Activated naive CD4-positive, alpha-beta T cell treated with anti-CD3 and anti-CD28 coated beads, Interleukin-2, amount 10 ng/mL, durations not matched to agents 7 days and 5 days (primary cell): ENCODE measurements around the gene LMF2.
A peak's percentile ranks its signal among the peaks of the same experiment; 100 is the strongest.

ENCODE experiments used
- CTCF ChIA-PET: fragments of 350-600 bp; sonication (Branson Sonifier 250); formaldehyde crosslinking; loops from one replicate; lab custom pipeline; 2021; ENCODE audit warnings: antibody characterized with exemption; lab: Charles Lee
- DNase-seq: peaks from one replicate; pipeline ENCODE4 v3.0.0-alpha.2; 2020
- H3K27ac Mint-ChIP-seq: one replicate; pipeline ENCODE4 v1.8.0; 2021; ENCODE audit warnings: mild to moderate bottlenecking, moderate library complexity, mixed read lengths
- H3K27me3 Mint-ChIP-seq: one replicate; pipeline ENCODE4 v1.8.0; 2021; ENCODE audit warnings: mild to moderate bottlenecking, mixed read lengths
- H3K36me3 Mint-ChIP-seq: one replicate; pipeline ENCODE4 v1.8.0; 2021; ENCODE audit warnings: mixed read lengths
- H3K4me1 Mint-ChIP-seq: one replicate; pipeline ENCODE4 v1.8.0; 2021; ENCODE audit warnings: mixed read lengths
- H3K4me3 Mint-ChIP-seq: one replicate; pipeline ENCODE4 v1.8.0; 2021; ENCODE audit warnings: mild to moderate bottlenecking, moderate library complexity, mixed read lengths
- H3K9me3 Mint-ChIP-seq: one replicate; pipeline ENCODE4 v1.8.0; 2021; ENCODE audit warnings: mixed read lengths

LMF2 gene

GRCh38 chr22:50470491-50470890 is 37.0 kb downstream of the LMF2 start:
- peak overlapping the region; percentile 69 for H3K4me3 Mint-ChIP-seq
- H3K36me3 Mint-ChIP-seq: peaks cover 31% of the 10 kb centered on the region
- peaks cover 79% of the 10 kb centered on the region for H3K4me1 Mint-ChIP-seq
- H3K27ac Mint-ChIP-seq: peak overlapping the region; percentile 95
- CTCF ChIA-PET: interaction anchor here (0.8 to 2.8 kb wide), 8 partner anchors 9 to 150 kb away, joined by 3 to 21 read pairs (median 4); no protein-coding TSS in a partner anchor
- H3K27me3 Mint-ChIP-seq: no peaks in the 10 kb centered on the region
- no peak for DNase-seq
- no peaks in the 10 kb centered on the region for H3K9me3 Mint-ChIP-seq

DNA sequence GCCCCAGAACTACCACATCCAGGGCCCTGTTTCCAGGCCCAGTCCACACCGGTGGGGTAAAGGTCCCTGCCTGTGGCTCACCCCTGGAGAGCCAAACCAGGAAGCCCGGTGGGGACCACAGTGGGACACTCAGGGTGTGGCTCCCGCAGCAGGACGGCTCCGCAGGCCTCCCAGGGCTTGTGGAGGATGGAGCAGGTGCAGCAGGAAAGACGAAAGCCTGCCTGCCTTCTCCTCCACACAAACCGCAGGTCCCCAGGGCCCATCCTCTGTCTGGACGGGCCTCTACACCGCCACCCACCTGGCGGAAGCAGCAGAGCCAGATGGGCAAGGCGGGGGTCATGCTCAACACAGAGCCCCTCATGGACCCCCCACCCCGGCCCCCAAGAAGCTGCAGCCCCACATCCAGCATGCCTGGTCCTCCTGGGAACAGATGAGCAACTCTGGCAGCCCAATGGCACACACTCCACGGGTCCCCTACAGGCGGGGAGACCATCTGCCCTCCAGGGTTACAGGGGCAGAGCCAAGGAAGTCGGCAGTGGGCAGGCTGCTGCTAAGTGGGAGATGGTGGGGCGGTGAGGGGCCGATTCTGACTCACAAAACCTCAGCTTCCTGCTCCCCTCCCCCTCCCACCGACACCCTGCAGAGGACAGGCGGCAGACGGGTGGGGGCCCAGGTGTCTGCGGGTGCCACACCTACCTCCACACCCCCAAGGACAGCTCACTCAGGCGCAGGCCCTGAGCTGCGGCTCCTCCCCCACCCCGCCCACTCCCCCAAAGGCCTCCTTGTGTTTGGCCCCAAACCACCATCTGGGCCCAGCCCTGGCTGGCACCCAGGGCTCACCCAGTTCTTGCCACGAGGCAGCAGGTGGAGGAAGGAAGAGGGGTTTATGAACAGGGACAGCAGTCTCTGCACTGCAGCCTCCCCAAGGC is 37.9 kb downstream of the LMF2 start:
- Mint-ChIP-seq H3K36me3 (peaks cover 33% of the 10 kb centered on the region), H3K4me3 (peak overlapping the region; percentile 69), H3K9me3 (no peaks in the 10 kb centered on the region), H3K27ac (peak overlapping the region; percentile 95), H3K4me1 (peaks cover 75% of the 10 kb centered on the region), H3K27me3 (no peaks in the 10 kb centered on the region)
- CTCF ChIA-PET: interaction anchor here (0.9 to 2.8 kb wide), 5 partner anchors 8 to 151 kb away, joined by 3 to 21 read pairs (median 4); no protein-coding TSS in a partner anchor
- peak; percentile 99 for DNase-seq

GRCh38 chr22:50468626-50469025 is 38.9 kb downstream of the LMF2 start:
- no peak for DNase-seq
- no peaks in the 10 kb centered on the region for H3K9me3 Mint-ChIP-seq
- no peaks in the 10 kb centered on the region for H3K27me3 Mint-ChIP-seq
- H3K4me3 Mint-ChIP-seq: peak overlapping the region; percentile 69
- H3K36me3 Mint-ChIP-seq: peaks cover 38% of the 10 kb centered on the region
- CTCF ChIA-PET: interaction anchor here (0.6 to 2.8 kb wide), 3 partner anchors 8 to 29 kb away, joined by 3 to 21 read pairs (median 3); no protein-coding TSS in a partner anchor
- H3K4me1 Mint-ChIP-seq: peaks cover 70% of the 10 kb centered on the region
- H3K27ac Mint-ChIP-seq: peak overlapping the region; percentile 95

- CTCF ChIA-PET: interaction anchor here (1.1 kb wide), 1 partner anchor 8 kb away, joined by 3 read pairs; no protein-coding TSS in a partner anchor
- Mint-ChIP-seq H3K4me1 (peaks cover 62% of the 10 kb centered on the region), H3K4me3 (no peak overlapping the region), H3K36me3 (peaks cover 39% of the 10 kb centered on the region), H3K27me3 (no peaks in the 10 kb centered on the region), H3K27ac (peak overlapping the region; percentile 95), H3K9me3 (no peaks in the 10 kb centered on the region)
- no peak for DNase-seq
Observed at GRCh38 chr22:50467773-50468440, 39.6 kb downstream of the LMF2 start.

GRCh38 chr22:50467341-50467740 is 40.2 kb downstream of the LMF2 start:
- no peaks in the 10 kb centered on the region for H3K9me3 Mint-ChIP-seq
- DNase-seq: no peak
- no peak overlapping the region for H3K4me3 Mint-ChIP-seq
- peak overlapping the region; percentile 28 for H3K27ac Mint-ChIP-seq
- peaks cover 39% of the 10 kb centered on the region for H3K36me3 Mint-ChIP-seq
- CTCF ChIA-PET: interaction anchor here (0.6 kb wide), 1 partner anchor 76 kb away, joined by 3 read pairs; no protein-coding TSS in a partner anchor
- H3K4me1 Mint-ChIP-seq: peaks cover 57% of the 10 kb centered on the region
- H3K27me3 Mint-ChIP-seq: no peaks in the 10 kb centered on the region

- Mint-ChIP-seq H3K9me3 (no peaks in the 10 kb centered on the region), H3K36me3 (peaks cover 45% of the 10 kb centered on the region), H3K27ac (no peak overlapping the region), H3K4me3 (no peak overlapping the region), H3K4me1 (peaks cover 36% of the 10 kb centered on the region), H3K27me3 (no peaks in the 10 kb centered on the region)
- DNase-seq: no peak
- CTCF ChIA-PET: interaction anchor here (0.8 to 1.2 kb wide), 2 partner anchors 8 to 155 kb away, joined by 3 to 4 read pairs; no protein-coding TSS in a partner anchor
Observed at GRCh38 chr22:50465066-50465930, 42.2 kb downstream of the LMF2 start.

- peaks cover 28% of the 10 kb centered on the region for H3K4me1 Mint-ChIP-seq
- H3K4me3 Mint-ChIP-seq: no peak overlapping the region
- CTCF ChIA-PET: interaction anchor here (0.8 kb wide), 1 partner anchor 156 kb away, joined by 3 read pairs; no protein-coding TSS in a partner anchor
- H3K36me3 Mint-ChIP-seq: peaks cover 46% of the 10 kb centered on the region
- no peaks in the 10 kb centered on the region for H3K9me3 Mint-ChIP-seq
- H3K27ac Mint-ChIP-seq: no peak overlapping the region
- no peaks in the 10 kb centered on the region for H3K27me3 Mint-ChIP-seq
- no peak for DNase-seq
Observed at GRCh38 chr22:50464451-50464850, 43.1 kb downstream of the LMF2 start.

DNA sequence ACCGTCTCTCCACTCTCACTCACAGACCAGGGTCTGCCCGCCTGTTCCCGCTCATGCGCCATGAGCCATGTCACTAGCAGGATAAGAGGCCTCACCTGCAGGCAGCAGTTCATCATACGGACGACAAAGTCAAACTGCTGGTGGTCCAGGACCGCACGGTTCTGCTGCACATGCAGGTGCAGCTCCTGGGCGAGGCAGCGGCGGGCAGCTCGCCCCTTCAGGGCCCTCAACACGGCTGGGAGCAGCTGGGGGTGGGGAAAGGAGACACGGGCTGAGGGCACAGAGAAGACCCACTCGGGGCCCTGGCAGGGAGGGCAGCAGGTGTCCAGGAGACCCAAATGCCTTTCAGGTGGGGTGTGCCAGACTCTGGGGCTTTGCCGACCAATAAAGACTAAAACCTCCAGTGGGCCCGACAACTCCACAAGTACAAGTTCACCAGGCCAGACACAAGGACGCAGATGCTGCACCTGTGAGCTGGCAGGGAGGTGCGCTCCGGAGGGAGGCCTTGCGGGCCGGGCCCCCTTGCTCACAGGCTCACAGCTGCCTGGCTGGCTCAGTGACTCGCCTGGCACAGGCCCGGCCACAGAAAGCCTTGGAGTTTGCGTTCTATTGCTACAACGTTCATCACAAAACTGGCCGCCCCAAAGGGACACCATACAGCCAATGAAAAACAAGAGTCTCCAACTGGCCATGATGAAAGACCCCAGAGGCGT is 44.2 kb downstream of the LMF2 start:
- no peaks in the 10 kb centered on the region for H3K9me3 Mint-ChIP-seq
- H3K4me1 Mint-ChIP-seq: peaks cover 19% of the 10 kb centered on the region
- no peak for DNase-seq
- no peak overlapping the region for H3K27ac Mint-ChIP-seq
- no peak overlapping the region for H3K4me3 Mint-ChIP-seq
- H3K27me3 Mint-ChIP-seq: no peaks in the 10 kb centered on the region
- H3K36me3 Mint-ChIP-seq: peaks cover 47% of the 10 kb centered on the region
- CTCF ChIA-PET: interaction anchor here (0.7 kb wide), 1 partner anchor 34 kb away, joined by 3 read pairs; no protein-coding TSS in a partner anchor

DNA sequence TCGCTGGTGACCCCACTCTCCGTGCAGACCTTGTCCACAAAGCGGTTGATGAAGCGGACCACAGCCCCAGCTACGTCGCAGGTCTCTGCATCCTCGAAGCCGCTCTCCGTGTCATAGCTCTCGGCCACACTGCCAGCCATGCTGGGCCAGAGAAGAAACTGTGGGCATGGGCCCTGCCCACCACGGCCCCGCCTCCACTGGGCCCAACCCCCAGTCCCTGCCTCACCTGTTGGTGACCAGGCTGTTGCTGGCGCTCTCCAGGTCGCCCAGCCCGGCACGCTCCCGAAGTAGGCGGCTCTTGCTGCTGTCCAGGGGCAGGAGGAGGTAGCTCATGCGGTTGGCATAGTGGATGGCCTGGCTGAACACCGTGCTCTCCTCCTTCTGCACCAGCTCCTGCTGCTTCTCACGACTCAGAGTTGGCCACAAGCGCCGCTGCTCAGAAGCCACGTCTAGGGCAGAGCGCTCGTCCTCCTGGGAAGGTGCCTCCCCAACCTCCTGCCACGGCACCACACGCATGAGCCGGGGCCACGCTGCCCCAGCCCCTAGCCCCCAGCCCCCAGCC is 45.4 kb downstream of the LMF2 start:
- Mint-ChIP-seq H3K27ac (no peak overlapping the region), H3K27me3 (no peaks in the 10 kb centered on the region), H3K9me3 (no peaks in the 10 kb centered on the region), H3K36me3 (peaks cover 50% of the 10 kb centered on the region), H3K4me1 (peaks cover 10% of the 10 kb centered on the region), H3K4me3 (no peak overlapping the region)
- no peak for DNase-seq
- CTCF ChIA-PET: interaction anchor here (1.3 kb wide), 1 partner anchor 8 kb away, joined by 4 read pairs; no protein-coding TSS in a partner anchor

- CTCF ChIA-PET: interaction anchor here (1.3 kb wide), 1 partner anchor 9 kb away, joined by 4 read pairs; no protein-coding TSS in a partner anchor
- no peaks in the 10 kb centered on the region for H3K27me3 Mint-ChIP-seq
- no peaks in the 10 kb centered on the region for H3K9me3 Mint-ChIP-seq
- H3K36me3 Mint-ChIP-seq: peaks cover 49% of the 10 kb centered on the region
- no peak overlapping the region for H3K27ac Mint-ChIP-seq
- H3K4me1 Mint-ChIP-seq: peaks cover 5% of the 10 kb centered on the region
- H3K4me3 Mint-ChIP-seq: no peak overlapping the region
- DNase-seq: no peak
Observed at GRCh38 chr22:50461536-50461935, 46.0 kb downstream of the LMF2 start.

DNA sequence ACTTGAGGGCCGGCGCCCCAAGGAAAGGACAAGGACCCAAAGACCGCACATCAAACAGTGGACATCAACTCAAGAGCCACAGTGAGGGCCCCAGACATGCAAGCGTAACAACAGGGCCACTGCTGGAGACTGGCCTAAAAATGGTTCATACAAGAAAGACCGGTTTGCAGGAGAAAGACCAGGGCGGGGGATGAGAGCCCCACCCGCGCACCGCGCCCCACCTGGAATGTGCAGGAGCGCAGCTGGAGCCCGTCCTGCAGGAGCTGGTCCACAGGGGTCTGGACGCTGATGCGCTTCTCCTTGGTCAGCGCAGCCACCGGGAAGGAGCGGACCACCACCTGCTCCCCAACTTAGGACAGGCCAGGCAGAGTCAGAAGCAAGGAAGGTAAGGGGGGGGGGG is 46.6 kb downstream of the LMF2 start:
- peaks cover 43% of the 10 kb centered on the region for H3K36me3 Mint-ChIP-seq

DNA sequence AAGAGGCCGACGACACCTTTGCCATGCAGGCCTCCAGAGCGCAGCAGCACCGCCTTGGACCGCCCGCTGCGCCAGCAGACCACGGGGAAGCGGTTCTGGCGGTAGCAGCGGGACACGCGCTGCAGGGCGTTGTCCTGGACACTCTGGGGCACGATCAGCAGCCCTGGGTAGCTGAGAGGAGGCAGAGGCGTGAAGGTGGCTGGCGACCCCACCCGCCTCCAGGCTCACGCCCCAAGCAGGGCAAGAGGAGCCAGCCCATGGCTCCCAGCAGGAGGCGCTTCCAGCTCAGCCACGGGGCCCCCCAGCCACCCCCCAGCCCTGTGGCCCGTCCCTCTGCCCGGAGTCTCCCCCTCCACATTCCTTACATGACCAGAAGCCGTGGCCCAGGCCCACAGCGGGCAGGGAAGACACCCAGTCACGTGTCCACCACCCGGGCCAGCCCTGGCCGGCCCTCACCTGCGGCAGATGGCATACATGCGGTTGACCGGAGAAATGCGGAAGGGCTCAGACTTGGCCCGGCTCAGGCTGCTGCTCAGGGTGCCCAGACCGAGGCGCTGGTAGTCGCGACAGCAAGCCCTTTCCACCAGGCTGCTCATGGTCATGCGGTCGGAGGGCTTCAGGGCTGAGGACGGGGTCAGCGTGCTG is 47.9 kb downstream of the LMF2 start:
- H3K4me3 Mint-ChIP-seq: no peak overlapping the region
- no peaks in the 10 kb centered on the region for H3K9me3 Mint-ChIP-seq
- H3K27me3 Mint-ChIP-seq: no peaks in the 10 kb centered on the region
- peaks cover 3% of the 10 kb centered on the region for H3K4me1 Mint-ChIP-seq
- no peak overlapping the region for H3K27ac Mint-ChIP-seq
- H3K36me3 Mint-ChIP-seq: peaks cover 45% of the 10 kb centered on the region
- CTCF ChIA-PET: interaction anchor here (0.8 to 1.2 kb wide), 3 partner anchors 9 to 192 kb away, joined by 3 read pairs; no protein-coding TSS in a partner anchor
- no peak for DNase-seq

More for the DNA sequence above, 46.6 kb downstream of the LMF2 start:
- CTCF ChIA-PET: interaction anchor here (1.2 kb wide), 2 partner anchors 8 to 36 kb away, joined by 3 read pairs; no protein-coding TSS in a partner anchor
- no peak for DNase-seq
- Mint-ChIP-seq H3K4me3 (no peak overlapping the region), H3K27me3 (no peaks in the 10 kb centered on the region), H3K27ac (peak overlapping the region; percentile 70), H3K4me1 (peaks cover 3% of the 10 kb centered on the region), H3K9me3 (no peaks in the 10 kb centered on the region)
